H1 (cell line): ENCODE results near the gene PRPF6. TPM values are rescaled to one million over a fixed set of nuclear protein-coding genes. Genes with fewer than 3 reads are reported as not detected.

Experiments used
- CTCF ChIA-PET: fragments of 300-600 bp; sonication (Branson Sonifier 250); formaldehyde crosslinking; loops from one replicate; lab custom pipeline; 2021; ENCODE audit not compliant: partially characterized antibody; lab: Charles Lee
- POLR2A ChIA-PET: fragments of 300-600 bp; sonication (Branson Sonifier 250); formaldehyde crosslinking; loops from one replicate; lab custom pipeline; 2021; ENCODE audit warnings: inconsistent platforms; ENCODE audit not compliant: partially characterized antibody; lab: Charles Lee
- DNase-seq, 2 experiments: peaks; one replicate each; pipeline versions ENCODE4 v3.0.0 to v3.0.0-alpha.2; 2010 to 2022; ENCODE audit warnings: low spot score in 2 of 2, low read depth in 1 of 2, mixed read lengths in 1 of 2
- FAIRE-seq: peaks from 2 replicates; lab custom pipeline; 2011; peaks lifted over from hg19 to GRCh38; lab: Jason Lieb, UNC
- H2AFZ ChIP-seq: 2 replicates; pipeline ENCODE4 v1.8.1; 2012; ENCODE audit warnings: low read length, inconsistent platforms
- H2AK5ac ChIP-seq: 2 replicates; pipeline ENCODE4 v1.6.1; 2013; ENCODE audit warnings: low read depth, low read length
- H2BK120ac ChIP-seq: replicated peaks from 2 replicates; pipeline ENCODE3; 2013; ENCODE audit warnings: low read depth, low read length, inconsistent platforms
- H2BK12ac ChIP-seq: 2 replicates; pipeline ENCODE4 v1.6.1; 2013; ENCODE audit warnings: low read depth, low read length
- H2BK15ac ChIP-seq: 2 replicates; pipeline ENCODE4 v1.6.1; 2013; ENCODE audit warnings: low read length
- H2BK20ac ChIP-seq: 2 replicates; pipeline ENCODE4 v1.6.1; 2013; ENCODE audit warnings: low read length
- H2BK5ac ChIP-seq: 2 replicates; pipeline ENCODE4 v1.6.1; 2013; ENCODE audit warnings: low read depth, low read length
- H3K14ac ChIP-seq: 2 replicates; pipeline ENCODE4 v1.6.1; 2013; ENCODE audit warnings: inconsistent platforms; ENCODE audit not compliant: insufficient read length
- H3K18ac ChIP-seq: 2 replicates; pipeline ENCODE4 v1.6.1; 2013; ENCODE audit warnings: low read length; ENCODE audit errors: extremely low read depth
- H3K23ac ChIP-seq: 2 replicates; pipeline ENCODE4 v1.6.1; 2013; ENCODE audit warnings: inconsistent platforms; ENCODE audit not compliant: insufficient read length
- H3K23me2 ChIP-seq: 2 replicates; pipeline ENCODE4 v1.6.1; 2013; ENCODE audit warnings: low read depth, low read length
- H3K27ac ChIP-seq: 2 replicates; pipeline ENCODE4 v1.6.1; 2011; ENCODE audit warnings: low read depth, low read length, inconsistent platforms
- H3K27me3 ChIP-seq, 4 experiments: replicated peaks in 1 of 4; 1 replicate in 1 of 4; 2 replicates in 3 of 4; pipeline versions ENCODE4 v1.6.1 to v1.8.1; 2011 to 2013; ENCODE audit warnings: low read length in 3 of 4, mild to moderate bottlenecking in 3 of 4, inconsistent platforms in 2 of 4, mixed read lengths in 2 of 4, moderate library complexity in 1 of 4; ENCODE audit not compliant: control insufficient read depth in 3 of 4, insufficient read depth in 3 of 4; ENCODE audit errors: extremely low read depth in 1 of 4
- H3K36me3 ChIP-seq, 4 experiments: 2 replicates each; pipeline versions ENCODE4 v1.6.1 to v1.8.1; 2011 to 2013; ENCODE audit warnings: mild to moderate bottlenecking in 4 of 4, low read length in 3 of 4, moderate library complexity in 2 of 4, control low read depth in 1 of 4, inconsistent platforms in 1 of 4; ENCODE audit not compliant: insufficient read depth in 4 of 4, control insufficient read depth in 2 of 4
- H3K4ac ChIP-seq: replicated peaks from 2 replicates; pipeline ENCODE3; 2013; ENCODE audit warnings: low read length, low read depth, mixed read lengths, inconsistent platforms; ENCODE audit not compliant: insufficient read length
- H3K4me1 ChIP-seq, 4 experiments: replicated peaks in 1 of 4; 1 replicate in 1 of 4; 2 replicates in 3 of 4; pipeline versions ENCODE4 v1.6.1 to v1.8.1; 2011 to 2013; ENCODE audit warnings: low read length in 3 of 4, inconsistent platforms in 2 of 4, mixed read lengths in 1 of 4; ENCODE audit not compliant: insufficient read depth in 4 of 4, control insufficient read depth in 3 of 4
- H3K4me2 ChIP-seq, 2 experiments: 2 replicates each; pipeline versions ENCODE4 v1.6.1 to v1.8.1; 2011 to 2013; ENCODE audit warnings: low read depth in 2 of 2, low read length in 2 of 2, control low read depth in 1 of 2, inconsistent platforms in 1 of 2, mild to moderate bottlenecking in 1 of 2; ENCODE audit not compliant: insufficient read depth in 1 of 2
- H3K4me3 ChIP-seq, 4 experiments: fragments of 200-600, 300-600 bp in 1 of 4; sonication (generic), shearing (Covaris generic), sonication (Bioruptor Twin) in 1 of 4; 2 replicates each; pipeline versions ENCODE4 v1.5.1 to v1.8.1; 2011 to 2016; ENCODE audit warnings: low read length in 4 of 4, low read depth in 3 of 4, control low read depth in 2 of 4, inconsistent platforms in 2 of 4, mild to moderate bottlenecking in 2 of 4, mixed read lengths in 1 of 4, moderate library complexity in 1 of 4; ENCODE audit not compliant: insufficient read depth in 2 of 4; ENCODE audit errors: extremely low read depth in 1 of 4
- H3K56ac ChIP-seq: replicated peaks from 2 replicates; pipeline ENCODE3; 2013; ENCODE audit warnings: low read depth, mild to moderate bottlenecking, mixed read lengths, low read length, inconsistent platforms; ENCODE audit not compliant: insufficient read length
- H3K79me1 ChIP-seq: 2 replicates; pipeline ENCODE4 v1.6.1; 2013; ENCODE audit warnings: low read depth, low read length, control low read depth
- H3K79me2 ChIP-seq, 2 experiments: 2 replicates each; pipeline versions ENCODE4 v1.6.1 to v1.8.1; 2012 to 2013; ENCODE audit warnings: low read length in 2 of 2, mild to moderate bottlenecking in 2 of 2, inconsistent platforms in 1 of 2; ENCODE audit not compliant: insufficient read depth in 2 of 2, control insufficient read depth in 1 of 2
- H3K9ac ChIP-seq, 4 experiments: replicated peaks in 1 of 4; 1 replicate in 1 of 4; 2 replicates in 3 of 4; pipeline versions ENCODE4 v1.6.1 to v1.8.1; 2011 to 2013; ENCODE audit warnings: low read depth in 3 of 4, low read length in 3 of 4, control low read depth in 2 of 4, mild to moderate bottlenecking in 2 of 4, moderate library complexity in 2 of 4, inconsistent platforms in 1 of 4; ENCODE audit errors: extremely low read depth in 1 of 4
- H3K9me3 ChIP-seq, 2 experiments: 2 replicates each; pipeline versions ENCODE4 v1.6.1 to v1.8.1; 2012 to 2013; ENCODE audit warnings: mild to moderate bottlenecking in 2 of 2, moderate library complexity in 2 of 2, control low read depth in 1 of 2, inconsistent platforms in 1 of 2, low read depth in 1 of 2, low read length in 1 of 2, mixed read lengths in 1 of 2; ENCODE audit not compliant: insufficient read depth in 2 of 2
- H4K20me1 ChIP-seq, 2 experiments: replicated peaks in 1 of 2; 2 replicates each; pipeline versions ENCODE3 to v1.8.1; 2011 to 2013; ENCODE audit warnings: inconsistent platforms in 2 of 2, low read length in 2 of 2, mild to moderate bottlenecking in 1 of 2; ENCODE audit not compliant: insufficient read depth in 2 of 2, control insufficient read depth in 1 of 2
- H4K5ac ChIP-seq: 2 replicates; pipeline ENCODE4 v1.6.1; 2013; ENCODE audit warnings: low read length, low read depth, mixed read lengths, inconsistent platforms; ENCODE audit not compliant: insufficient read length
- H4K8ac ChIP-seq: 2 replicates; pipeline ENCODE4 v1.8.0; 2013; ENCODE audit warnings: mild to moderate bottlenecking, moderate library complexity, low read length, inconsistent platforms; ENCODE audit not compliant: insufficient read depth; ENCODE audit errors: extremely low read depth
- H4K91ac ChIP-seq: replicated peaks from 2 replicates; pipeline ENCODE3; 2013; ENCODE audit warnings: low read length, mixed read lengths, inconsistent platforms; ENCODE audit not compliant: insufficient read length
- GABPA ChIP-seq: IDR thresholded peaks from 2 replicates; pipeline ENCODE4 v1.6.1; 2011; ENCODE audit warnings: mild to moderate bottlenecking, low read length, moderate library complexity, borderline replicate concordance; ENCODE audit not compliant: insufficient read depth
- KDM1A ChIP-seq: fragments of 200-600, 300-600 bp; sonication (generic); IDR thresholded peaks from 2 replicates; pipeline ENCODE4 v1.7.1; 2016; ENCODE audit warnings: mild to moderate bottlenecking, low read length, borderline replicate concordance
- PHF8 ChIP-seq: fragments of 200-600 bp; sonication (generic); conservative IDR thresholded peaks from 2 replicates; pipeline ENCODE4 v1.7.1; 2012; ENCODE audit warnings: low read depth, mild to moderate bottlenecking, inconsistent platforms, low read length, moderate library complexity
- RNF2 ChIP-seq: fragments of 200-900, 300-1000 bp; sonication (generic); IDR thresholded peaks from 2 replicates; pipeline ENCODE4 v1.7.1; 2016; ENCODE audit warnings: borderline replicate concordance, low read depth, mild to moderate bottlenecking, antibody characterized with exemption, low read length; ENCODE audit not compliant: poor library complexity, severe bottlenecking; ENCODE audit errors: missing control alignments
- SP2 ChIP-seq: IDR thresholded peaks from 2 replicates; pipeline ENCODE4 v1.6.1; 2012; ENCODE audit warnings: mild to moderate bottlenecking, low read length, inconsistent platforms
- TAF1 ChIP-seq: IDR thresholded peaks from 2 replicates; pipeline ENCODE4 v1.6.1; 2011; ENCODE audit warnings: mild to moderate bottlenecking, low read depth, low read length
- TBP ChIP-seq: IDR thresholded peaks from 2 replicates; pipeline ENCODE4 v1.6.1; 2011; ENCODE audit warnings: low read depth, low read length, improper control_type of control experiment
- WGBS, 2 experiments: shearing (Covaris generic) in 1 of 2; methylation state at CpG; one replicate each; pipeline versions ENCODE4 v1.1.6 to v1.1.7; 2013 to 2015; ENCODE audit warnings: low lambda C conversion rate in 2 of 2, mixed read lengths in 2 of 2, inconsistent platforms in 1 of 2, low coverage in 1 of 2, missing lambda C conversion rate in 1 of 2; ENCODE audit not compliant: insufficient replicate concordance in 2 of 2, insufficient coverage in 1 of 2, insufficient read length in 1 of 2; ENCODE audit errors: extremely low coverage in 1 of 2, missing lambda C conversion rate in 1 of 2; 5-methylcytosine and 5-hydroxymethylcytosine counted together
- polyA plus RNA-seq, 7 experiments: library from polyadenylated mRNA; depleted of rRNA in 3 of 7; stranded (reverse) in 5 of 7; unstranded in 2 of 7; fragments of >200 nt in 5 of 7; fragments of 200-250 nt in 2 of 7; gene quantifications; 1 replicate in 5 of 7; 2 replicates in 1 of 7; 4 replicates in 1 of 7; pipeline versions ENCODE4 v1.2.1 to v1.2.3, GENCODE V29; 2011 to 2013; ENCODE audit warnings: missing spikeins in 2 of 7, mixed read lengths in 2 of 7
- total RNA-seq: library from RNA; stranded (reverse); fragmentation: NEBNext Ultra II Directional; extraction: Animal tissue kit (Norgen Biotek cat#: 25700); gene quantifications from 2 replicates; pipeline ENCODE4 v1.2.1, GENCODE V29; 2021
- TF ChIP-seq, protein P1 (sequence below): IDR thresholded peaks from 2 replicates; pipeline ENCODE4 v1.6.1; 2012; ENCODE audit warnings: inconsistent platforms

Gene PRPF6
- total and polyA plus RNA-seq, 2 of the 8 experiments (the other 6 are each of a cell fraction or from before 2014, with no cell fraction given): 27.9 to 76.9 TPM

DNA sequence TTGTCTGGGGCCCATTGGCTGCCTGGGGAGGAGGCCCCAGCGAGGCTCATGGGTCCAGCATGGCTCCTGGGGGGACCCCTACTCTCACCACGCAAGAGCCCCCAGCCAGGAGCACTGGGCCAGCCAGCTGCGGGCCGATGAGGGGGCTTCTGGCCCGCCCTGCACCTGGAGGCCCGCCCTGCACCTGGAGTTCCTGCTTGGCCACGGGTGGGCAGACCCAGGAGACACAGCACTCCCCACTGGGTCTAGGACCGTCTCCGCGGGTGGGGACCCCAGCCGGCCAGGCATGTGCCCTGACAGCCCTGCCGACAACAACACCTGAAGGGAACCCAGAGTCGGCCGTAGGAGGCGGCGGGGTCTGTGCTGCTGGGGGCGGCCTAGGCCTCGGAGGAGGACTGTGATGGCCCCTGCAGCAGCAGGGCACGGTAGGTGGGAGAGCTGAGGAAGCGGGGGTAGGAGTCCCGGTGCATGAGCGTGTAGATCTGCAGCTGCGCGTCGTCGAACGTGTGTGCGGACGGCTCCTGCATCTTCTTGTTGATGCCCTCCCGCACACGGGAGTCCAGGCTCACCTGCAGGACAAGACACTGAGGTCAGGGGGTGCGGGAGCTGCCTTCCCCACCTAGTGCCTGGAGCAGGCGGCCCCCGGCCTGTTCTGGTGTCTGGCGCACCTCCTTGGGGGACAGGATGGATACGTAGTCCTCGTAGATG, 92.7 kb downstream of the PRPF6 start:
- Histone ChIP-seq H3K9me3 (no peaks in the 10 kb centered on the region), H3K79me2 (no peaks in the 10 kb centered on the region), H3K79me1 (0 out of 2 replicates have a peak, but pooled peaks cover 3% of the 10 kb centered on the region), H2BK5ac (no peak overlapping the region), H3K36me3 (peaks cover 0 to 8% (median 3%) of the 10 kb centered on the region in 4 experiments; a peak in 3 of 8 replicates), H2AK5ac (no peak overlapping the region), H3K4me2 (no peak overlapping the region), H3K4me1 (peaks cover 0 to 16% (median 4%) of the 10 kb centered on the region in 4 experiments; a peak in 4 of 7 replicates), H2AFZ (no peak overlapping the region), H3K23ac (no peak overlapping the region), H3K9ac (no peak overlapping the region), H2BK12ac (0 out of 2 replicates have a peak overlapping the region, but pooled peaks have one; percentile 3), H3K27me3 (no peaks in the 10 kb centered on the region), H3K56ac (no peak overlapping the region), H3K27ac (no peak overlapping the region), H4K5ac (no peak overlapping the region), H3K23me2 (no peaks in the 10 kb centered on the region), H2BK15ac (no peak overlapping the region), H4K91ac (no peak overlapping the region), H3K14ac (no peak overlapping the region), H2BK120ac (no peak overlapping the region), H4K8ac (no peak overlapping the region; the same call in 1 of the 2 replicates), H3K4ac (no peak overlapping the region), H2BK20ac (no peak overlapping the region), H3K4me3 (no peak overlapping the region), H3K18ac (no peak overlapping the region), H4K20me1 (peaks cover 0 to 8% of the 10 kb centered on the region in 2 experiments)
- no peak for FAIRE-seq
- TF ChIP-seq TBP: no peak
- TF ChIP-seq KDM1A: no peak
- TF ChIP-seq SP2: no peak
- no peak for TF ChIP-seq TAF1
- TF ChIP-seq, protein P1, sequence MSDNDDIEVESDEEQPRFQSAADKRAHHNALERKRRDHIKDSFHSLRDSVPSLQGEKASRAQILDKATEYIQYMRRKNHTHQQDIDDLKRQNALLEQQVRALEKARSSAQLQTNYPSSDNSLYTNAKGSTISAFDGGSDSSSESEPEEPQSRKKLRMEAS: no peak
- TF ChIP-seq GABPA: no peak
- no peak for TF ChIP-seq PHF8
- TF ChIP-seq RNF2: no peak
- ChIA-PET POLR2A (interaction anchor here (1.0 to 1.6 kb wide), 4 partner anchors 8 to 37 kb away, joined by 3 to 5 read pairs (median 4); no protein-coding TSS in a partner anchor), CTCF (interaction anchor here (0.6 to 1.6 kb wide), 6 partner anchors 9 to 137 kb away, joined by 3 to 5 read pairs (median 4); no protein-coding TSS in a partner anchor)
- whole genome bisulfite sequencing, 2 experiments: 95% methylated on average over 36 of the region's 37 CpGs; no CpG with 5 or more reads in 1 of the 2 experiments
- no peak for DNase-seq
